SW 1271 (cell line): Measurements from ENCODE around the gene PDF.

Experiments
- DNase-seq, 2 experiments: peaks; one replicate each; lab custom pipeline; 2025; lab: John Stamatoyannopoulos, UW

PDF gene

DNA sequence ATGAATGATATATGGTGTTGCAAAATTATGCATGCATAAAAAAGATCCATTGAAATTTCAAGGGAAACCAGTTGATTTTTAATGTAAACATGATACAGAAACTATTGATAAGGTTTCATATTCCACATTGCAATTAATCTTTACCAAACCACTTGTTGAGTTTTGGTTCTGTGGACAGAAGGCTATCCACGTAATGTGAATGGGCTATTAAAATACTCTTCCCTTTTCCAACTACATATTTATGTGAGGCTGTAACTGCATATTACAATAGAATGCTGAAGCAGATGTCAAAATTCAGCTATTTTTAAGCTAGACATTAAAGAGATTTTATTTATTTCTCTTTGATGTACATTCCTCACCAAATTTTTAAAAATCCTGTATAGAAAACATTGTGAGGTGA, 53.0 kb downstream of the PDF start:
- DNase-seq = no peak
